GM18907 (cell line): ENCODE measurements around the gene ORM1.
"Not testable (repeated sequence)": the region's sequence is repeated elsewhere in the genome, so short reads cannot be mapped to it uniquely, and the experiment has no call there.

Experiments used
- ATAC-seq: cut with Tn5 transposase; IDR thresholded peaks from one replicate; pipeline ENCODE4 v1.9.1; 2021; ENCODE audit warnings: mild to moderate bottlenecking, moderate library complexity; ENCODE audit not compliant: unreplicated experiment

Gene ORM1

DNA sequence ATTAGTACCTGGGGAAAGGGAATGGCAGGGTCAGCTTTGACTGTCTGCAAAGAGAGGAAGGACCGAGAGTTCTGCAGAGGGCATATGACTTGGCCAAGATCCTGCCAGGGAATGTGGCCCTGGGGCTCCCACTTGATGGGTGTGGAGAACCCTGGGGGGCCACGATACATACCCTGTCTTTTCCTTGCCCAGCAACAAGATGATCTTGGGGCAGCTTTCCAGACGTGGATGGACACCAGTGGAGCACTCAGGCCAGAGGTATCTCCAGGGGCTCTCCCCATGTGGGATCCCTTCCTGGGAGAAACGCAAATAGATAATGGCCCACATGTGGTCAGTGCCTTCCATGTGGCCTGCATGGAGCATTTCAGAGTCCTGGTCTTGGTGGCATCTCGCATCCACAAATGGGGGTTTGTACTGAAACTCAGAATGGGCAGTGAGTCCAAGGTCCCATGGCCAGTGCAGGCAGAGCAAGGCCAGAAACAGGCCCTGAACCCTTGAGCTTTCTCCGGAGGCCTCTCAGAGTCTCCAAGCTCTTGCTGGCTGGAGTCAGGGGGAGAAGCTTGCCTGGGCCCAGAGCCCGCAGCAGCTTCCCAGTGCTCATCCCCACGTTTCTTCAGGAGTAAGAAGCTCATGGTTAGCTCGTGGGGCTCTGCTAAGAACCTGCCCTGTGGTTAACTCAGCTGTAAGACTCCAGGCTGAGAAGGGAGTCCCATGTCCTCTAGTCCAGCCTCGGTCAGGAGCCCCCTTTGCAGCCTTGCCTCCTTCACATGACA lies 18.3 kb upstream of the ORM1 start:
- ATAC-seq: no peak

DNA sequence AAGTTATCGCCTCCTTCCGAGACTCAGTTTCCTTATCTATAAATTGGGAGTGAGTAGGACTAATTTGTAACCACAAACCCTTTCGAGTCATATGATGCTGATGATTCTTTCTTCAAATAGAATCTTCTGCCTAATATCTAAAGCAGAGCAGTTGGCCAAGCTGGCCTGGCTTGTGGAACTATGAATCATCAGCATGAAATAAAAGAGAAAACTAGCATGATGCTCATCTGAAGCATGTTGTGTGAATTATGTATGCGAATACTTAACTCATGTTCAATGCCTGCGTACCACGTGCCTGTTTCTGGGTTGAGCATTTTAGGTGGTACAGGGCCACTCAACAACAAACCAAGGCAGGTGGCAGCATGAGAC lies 15.0 kb upstream of the ORM1 start:
- ATAC-seq: no peak

DNA sequence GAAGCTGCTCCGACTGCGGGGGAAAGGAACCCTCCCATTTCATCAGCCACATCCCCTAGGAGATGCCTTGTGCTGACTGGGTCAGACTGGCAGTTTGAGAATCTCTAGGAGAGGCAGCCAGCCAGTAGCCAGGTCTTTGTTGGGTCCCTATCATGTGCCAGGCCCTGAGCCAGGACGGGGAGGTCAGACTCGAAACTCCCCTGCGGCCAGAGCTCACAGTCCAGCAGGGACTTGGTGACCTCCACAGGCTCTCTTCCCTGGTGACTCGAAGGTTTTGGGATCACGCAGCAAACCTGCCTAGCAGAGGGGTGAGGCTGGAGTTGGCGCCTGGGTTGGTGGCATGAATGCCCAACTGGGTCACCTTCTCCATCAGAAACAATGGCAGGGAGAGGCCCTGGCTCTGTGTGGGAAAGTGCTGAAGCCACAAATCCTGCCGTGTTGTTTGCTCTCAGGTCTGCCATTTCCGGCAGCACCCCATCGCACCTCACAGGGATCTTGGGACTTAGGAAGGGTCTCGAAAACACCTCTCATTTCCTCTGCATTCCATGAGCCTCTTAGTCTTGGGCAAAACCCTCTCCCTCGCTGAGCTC lies 14.4 kb upstream of the ORM1 start:
- no peak for ATAC-seq

DNA sequence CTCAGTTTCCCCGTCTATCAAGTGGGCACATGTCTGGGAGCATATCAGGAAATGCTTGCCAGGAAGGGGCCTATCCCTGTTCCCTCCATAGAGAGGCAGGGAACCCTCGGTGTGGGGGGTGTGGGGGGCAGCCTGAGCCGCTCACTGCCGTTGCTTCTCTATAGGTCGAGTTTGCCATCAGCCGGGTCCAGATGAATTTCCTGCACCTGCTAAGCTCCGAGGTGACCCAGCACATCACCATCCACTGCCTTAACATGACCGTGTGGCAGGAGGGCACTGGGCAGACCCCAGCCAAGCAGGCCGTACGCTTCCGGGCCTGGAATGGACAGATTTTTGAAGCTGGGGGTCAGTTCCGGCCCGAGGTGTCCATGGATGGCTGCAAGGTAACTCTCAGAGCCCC lies 13.8 kb upstream of the ORM1 start:
- ATAC-seq: no peak

DNA sequence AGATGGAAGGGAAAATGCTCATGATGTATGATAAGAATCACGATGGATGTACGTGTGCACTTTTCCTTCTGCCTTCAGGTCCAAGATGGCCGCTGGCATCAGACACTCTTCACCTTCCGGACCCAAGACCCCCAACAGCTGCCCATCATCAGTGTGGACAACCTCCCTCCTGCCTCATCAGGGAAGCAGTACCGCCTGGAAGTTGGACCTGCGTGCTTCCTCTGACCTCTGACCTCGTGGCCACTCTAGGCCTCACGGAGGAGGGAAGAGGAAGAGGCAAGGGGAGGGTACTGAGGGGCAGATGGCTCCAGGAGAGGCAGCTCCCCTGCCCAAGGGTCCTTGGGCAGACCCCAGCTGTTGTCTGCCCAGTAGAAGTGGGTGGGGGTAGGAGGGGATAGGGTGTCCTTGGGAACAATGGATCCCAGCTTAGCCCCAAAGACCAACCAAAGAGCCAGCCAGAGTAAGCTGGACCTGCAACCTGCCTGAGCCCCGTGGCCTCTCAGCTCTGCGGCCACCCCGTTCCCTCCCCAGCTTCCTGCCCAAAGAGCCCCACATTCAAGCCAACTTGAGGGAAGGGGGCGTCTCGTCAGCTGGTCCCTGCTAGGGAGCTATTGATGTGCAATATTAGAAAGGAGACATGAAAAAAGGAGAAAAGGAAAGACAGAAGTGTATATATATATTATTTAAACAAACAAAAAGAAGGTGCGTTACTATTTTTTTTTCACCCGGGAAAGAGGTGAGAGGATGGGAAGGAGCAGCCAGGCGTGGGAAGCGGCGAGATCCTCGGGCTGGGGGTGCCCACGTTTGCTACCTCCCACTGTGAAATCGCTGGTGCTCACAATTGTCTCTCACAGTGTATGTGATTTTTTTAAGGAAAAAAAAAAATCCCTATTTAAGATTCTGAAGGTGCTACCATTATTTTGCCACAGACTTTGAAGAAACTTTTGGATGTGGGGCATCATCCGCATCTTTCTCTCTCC lies 12.1 kb upstream of the ORM1 start:
- ATAC-seq: no peak

DNA sequence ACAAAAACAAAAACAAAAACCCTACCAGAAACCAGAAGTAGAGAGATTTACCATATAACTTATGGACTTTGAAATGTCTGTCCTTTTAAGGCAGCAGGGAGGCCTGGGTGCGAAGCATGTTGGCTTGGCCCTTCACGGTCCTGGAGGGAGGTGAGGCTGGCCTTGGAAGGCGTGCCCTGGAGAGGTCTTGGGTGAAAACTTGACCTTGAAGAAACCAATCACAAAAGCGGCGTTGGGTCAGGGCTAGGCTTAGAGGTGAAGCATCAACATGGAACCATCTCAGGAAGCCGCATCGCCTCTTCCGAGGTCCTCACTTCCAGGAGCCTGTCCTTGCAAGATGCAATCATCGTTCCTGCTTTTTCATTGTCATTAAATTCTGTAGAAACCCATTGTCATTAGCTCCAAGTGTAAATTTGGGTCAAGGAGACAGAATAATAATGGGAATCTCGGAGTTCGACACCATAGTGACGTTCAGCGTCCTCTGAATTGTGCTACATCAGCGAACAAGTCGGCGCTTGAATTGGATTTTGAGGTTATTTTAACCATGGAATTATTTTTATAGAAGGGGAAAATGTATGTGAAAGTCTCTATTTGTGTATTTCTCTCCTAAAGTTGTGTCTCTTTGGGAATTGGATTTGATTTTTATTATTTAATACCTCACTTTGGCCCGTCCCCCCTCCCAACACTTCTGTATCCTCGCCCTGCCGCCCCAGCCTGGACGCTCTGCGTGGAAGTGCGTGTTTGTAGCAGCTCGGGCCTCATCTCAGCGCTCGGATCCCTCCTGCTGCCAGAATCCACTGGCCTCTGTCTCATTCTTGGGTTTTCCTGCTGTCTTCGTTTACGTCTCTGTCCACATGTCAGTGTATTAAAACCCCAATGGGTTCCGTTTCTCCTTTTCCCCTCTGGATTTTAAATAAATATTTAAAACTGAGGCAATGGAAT lies 11.1 kb upstream of the ORM1 start:
- no peak for ATAC-seq

DNA sequence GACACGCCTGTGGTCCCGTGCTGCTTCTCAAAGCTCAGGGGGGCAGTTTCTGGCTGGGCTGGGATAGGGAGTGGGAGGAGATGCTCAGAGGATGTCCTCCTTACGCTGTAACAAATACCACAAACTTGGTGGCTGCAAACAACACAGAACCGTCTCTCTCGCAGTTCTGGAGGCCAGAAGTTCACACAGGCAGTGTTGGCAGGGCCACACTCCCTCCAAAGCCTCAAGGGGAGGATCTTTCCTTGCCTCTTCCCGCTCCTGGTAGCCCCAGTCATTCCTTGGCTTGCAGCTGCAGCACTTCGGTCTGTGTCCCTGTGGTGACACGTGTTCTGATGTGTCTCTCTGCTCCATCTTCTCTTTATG lies 10.4 kb upstream of the ORM1 start:
- no peak for ATAC-seq

DNA sequence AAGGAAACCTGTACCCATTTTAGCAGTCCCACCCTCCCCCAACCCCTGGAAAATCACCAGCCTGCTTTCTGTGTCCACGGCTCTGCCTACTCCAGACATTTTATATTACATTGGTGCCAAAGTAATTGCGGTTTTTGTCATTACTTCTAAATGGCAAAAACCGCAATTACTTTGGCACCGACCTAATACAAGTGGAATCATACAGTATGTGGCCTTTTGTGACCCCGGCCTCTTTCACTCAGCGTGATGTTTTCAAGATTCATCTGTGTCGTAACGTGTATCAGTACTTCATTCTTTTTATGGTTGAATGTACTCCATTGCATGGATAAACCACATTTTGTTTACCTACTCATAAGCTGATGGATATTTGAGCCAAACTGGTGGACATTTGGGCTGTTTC lies 9.7 kb upstream of the ORM1 start:
- no peak for ATAC-seq

DNA sequence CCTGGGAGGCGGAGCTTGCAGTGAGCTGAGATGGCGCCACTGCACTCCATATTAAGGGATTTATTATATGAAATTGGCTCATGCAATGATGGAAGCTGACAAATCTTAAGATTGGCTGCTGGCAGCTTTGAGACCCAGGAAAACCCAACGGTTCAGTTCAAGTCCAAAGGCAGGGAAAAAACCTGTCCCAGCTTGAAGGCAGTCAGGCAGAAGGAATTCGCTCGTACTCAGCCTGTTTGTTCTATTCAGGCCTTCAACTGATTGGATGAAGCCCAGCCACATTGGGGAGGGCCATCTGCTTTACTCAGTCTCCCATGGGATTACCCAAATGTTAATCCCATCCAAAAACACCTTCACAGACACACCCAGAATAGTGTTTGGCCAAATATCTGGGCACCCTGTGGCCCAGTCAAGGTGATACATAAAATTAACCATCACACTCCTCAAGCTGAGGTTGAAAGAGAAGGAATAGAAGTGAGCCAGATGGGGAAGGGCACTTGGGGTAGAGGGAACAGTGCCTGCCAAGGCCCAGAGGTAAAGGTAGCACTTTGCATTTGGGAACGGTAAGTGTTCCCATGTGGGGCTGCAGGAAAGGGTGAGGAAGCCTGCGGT lies 8.5 kb upstream of the ORM1 start:
- no peak for ATAC-seq

DNA sequence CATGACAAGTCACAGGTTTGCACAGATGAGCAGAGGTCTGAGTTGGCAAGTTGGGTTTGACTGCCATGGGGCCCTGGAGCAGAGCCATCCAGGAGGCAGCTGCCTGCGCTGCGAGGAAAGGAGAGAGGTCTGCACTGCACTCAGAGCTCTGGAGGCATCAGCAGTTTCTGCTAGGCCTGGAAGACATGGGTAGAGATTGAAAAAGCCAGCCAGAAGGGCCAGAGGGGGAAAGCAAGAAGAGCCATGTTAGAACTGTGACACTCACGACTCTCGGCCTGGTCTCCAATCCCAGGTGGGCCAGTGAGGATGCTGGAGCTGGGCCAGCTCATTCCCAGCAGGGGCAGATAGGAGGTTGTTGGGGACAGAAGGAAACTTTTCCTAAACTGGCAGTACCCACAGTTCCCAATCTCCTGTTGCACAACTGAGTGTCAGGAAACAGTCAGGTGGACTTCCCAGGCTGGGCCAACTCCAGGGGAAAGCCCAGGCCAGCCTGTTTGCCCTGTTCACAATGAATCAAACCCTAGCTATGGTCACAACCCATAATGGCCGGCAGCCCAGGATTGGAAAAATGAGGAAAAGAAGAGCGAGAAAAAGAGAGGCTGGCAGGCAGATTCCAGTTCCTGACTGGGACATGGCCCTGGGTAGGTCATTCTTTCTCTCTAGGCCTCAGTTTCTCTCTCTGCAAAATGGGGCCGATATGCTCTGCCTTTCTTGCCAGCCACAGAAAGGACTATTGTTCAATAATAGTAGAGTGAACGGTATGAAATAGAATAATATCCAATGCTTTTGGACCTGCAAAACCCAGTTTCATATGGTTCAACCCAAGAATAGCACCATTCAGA lies 7.8 kb upstream of the ORM1 start:
- ATAC-seq: no peak

DNA sequence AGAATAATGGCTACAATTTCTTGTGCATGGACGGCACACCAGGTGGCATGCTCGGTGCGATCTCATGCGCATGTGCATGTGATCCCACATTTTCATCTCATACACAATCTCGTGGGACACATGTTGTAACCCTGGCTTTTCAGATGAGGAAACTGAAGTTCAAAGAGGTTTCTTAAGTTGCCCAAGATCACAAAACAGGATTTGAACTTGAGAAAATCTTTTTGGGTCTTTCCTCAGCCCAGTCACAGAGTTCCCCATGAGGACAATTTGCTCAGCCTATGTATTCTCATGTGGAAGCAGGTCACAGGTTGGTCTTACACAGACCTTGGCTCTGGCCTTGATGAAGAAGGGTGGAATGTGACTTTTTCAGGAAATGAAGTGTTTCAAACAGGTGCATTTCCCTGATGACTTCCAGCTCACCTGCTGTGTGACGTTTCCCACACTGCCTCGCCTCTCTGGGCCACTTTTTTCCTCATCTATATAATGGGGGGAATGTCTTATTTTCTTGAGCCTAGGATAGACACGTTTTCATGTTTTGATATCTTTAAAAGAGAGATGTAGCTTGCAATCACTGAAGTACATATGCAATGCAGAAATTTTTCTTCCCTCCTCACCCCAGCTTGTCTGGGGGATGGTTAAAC lies 7.1 kb upstream of the ORM1 start:
- no peak for ATAC-seq

DNA sequence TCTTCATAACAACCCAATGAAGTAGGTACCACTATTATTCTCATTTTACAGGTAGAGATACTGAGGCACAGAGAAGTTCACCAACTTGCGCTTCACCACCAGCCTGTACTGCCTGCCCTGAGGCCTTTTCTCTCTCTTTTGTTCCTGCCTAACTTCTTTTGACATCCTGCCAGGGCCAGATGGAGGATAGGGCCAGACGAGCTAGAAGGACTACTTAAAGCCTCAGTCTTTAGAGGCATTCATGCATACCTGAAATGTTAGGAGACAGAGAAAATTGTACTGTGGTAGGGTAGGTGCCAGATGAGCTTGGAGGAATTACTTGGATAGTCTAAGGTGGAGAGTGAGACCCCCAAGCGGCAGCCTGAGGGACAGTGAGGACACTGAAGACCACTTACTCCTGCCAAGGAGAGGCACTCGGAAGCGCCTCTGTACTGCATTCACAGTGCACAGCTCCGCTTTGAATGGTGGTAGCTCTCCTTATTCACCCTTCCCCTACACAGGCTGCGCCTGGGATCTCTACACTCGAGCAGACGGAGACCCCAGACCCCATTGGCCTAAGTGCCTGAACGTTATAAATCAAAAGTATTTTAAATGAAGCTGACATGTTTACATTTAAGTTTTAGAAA lies 6.2 kb upstream of the ORM1 start:
- no peak for ATAC-seq

DNA sequence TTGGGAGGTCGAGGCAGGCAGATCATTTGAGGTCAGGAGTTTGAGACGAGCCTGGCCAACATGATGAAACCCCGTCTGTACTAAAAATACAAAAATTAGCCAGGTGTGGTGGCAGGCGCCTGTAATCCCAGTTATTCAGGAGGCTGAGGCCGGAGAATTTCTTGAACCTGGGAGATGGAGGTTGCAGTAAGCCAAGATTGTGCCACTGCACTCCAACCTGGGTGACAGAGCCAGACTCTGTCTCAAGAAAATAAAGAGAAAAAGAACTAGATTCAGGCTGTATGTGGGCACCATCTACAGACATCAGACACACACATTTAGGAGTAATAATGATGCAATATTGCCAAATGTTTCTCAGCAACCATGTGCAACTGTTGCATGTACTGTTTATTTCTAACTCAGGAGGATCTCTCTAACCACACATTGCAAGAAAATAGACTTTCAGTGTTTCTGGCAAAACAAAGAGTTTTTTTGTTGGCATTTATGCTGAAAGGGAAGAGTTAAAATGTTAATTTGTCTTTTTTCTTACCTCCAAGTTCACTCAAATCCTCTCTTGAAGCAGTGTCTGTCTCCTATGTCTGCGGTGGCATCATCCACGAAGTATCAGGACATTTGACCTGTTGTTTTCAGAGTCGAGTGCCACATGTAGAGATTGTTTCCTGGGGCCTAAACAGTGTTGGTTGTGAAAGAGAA lies 5.1 kb upstream of the ORM1 start:
- ATAC-seq: no peak

DNA sequence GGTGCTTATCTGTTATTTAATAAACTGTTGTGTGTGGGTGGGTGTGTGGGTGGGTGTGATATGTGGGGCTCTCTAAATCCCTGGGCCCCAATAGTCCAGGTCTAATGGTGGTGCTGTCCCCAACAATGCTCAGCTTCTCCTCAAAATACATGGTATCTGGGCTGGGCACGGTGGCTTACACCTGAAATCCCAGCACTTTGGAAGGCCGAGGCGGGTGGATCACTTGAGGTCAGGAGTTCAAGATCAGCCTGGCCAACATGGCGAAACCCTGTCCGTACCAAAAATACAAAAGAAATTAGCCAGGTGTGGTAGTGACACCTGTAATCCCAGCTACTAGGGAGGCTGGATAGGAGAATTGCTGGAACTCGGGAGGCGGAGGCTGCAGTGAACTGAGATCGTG lies 4.5 kb upstream of the ORM1 start:
- ATAC-seq: no peak

DNA sequence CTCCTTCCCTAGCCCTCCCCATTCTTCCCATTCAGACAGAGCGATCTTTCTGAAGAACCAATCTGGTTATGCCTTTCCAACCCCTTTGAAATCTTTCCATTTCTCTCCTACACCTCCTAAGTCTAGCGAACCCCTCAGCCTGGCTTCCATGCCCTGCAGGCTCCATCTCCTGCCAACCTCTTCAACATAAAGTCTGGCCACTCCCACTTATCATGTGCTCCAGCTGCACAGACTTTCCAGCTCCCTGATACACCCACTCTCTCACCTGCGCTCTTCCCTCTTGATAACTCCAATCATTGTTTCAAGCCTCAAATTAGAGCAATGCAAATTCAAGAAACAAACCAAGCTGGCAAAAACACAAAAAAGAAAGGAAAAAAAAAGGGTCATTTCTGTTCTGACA lies 3.8 kb upstream of the ORM1 start:
- ATAC-seq: no peak

DNA sequence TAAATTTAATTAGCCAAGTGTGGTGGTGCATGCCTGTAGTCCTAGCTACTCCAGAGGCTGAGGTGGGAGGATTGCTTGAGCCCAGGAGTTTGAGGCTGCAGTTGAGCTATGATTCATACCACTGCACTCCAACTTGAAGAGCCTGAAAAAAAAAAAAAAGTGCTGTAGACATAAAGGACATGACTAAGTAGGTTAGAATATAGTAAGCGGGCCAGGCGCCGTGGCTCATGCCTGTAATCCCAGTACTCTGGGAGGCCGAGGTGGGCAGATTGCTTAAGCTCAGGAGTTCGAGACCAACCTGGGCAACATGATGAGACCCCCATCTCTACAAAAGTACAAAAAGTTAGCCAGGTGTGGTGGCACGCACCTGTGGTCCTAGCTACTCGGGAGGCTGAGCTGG lies 2.2 kb upstream of the ORM1 start:
- not testable (repeated sequence) for ATAC-seq

DNA sequence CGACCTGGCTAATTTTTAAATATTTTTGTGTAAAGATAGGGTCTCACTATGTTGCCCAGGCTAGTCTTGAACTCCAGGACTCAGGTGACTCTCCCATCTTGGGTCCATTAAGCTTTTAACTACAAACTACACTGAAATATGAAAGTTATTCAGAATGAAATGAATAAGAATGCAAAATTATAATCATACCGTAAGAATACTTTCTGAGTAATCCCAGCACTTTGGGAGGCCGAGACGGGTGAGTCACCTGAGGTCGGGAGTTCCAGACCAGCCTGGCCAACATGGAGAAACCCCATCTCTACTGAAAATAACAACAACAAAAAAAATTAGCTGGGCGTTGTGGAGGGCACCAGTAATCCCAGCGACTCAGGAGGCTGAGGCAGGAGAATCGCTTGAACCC lies 1.1 kb upstream of the ORM1 start:
- ATAC-seq: no peak
